DOHH2 (cell line): Measurements from ENCODE around the gene DERL3.

Experiments
- EZH2phosphoT487 ChIP-seq: fragments of 200-600 bp; sonication (generic); IDR thresholded peaks from 2 replicates; pipeline ENCODE4 v1.6.1; 2017; ENCODE audit warnings: borderline replicate concordance, mild to moderate bottlenecking, antibody characterized with exemption, low read length, moderate library complexity, mixed read lengths
- TF ChIP-seq, protein P1 (sequence below): fragments of 200-600 bp; sonication (generic); IDR thresholded peaks from one replicate; pipeline ENCODE4 v1.5.1; 2014; ENCODE audit warnings: antibody characterized with exemption, mild to moderate bottlenecking, low read depth, low read length; ENCODE audit not compliant: poor library complexity, severe bottlenecking

GRCh38 chr22:23841736-23842445 is 3.1 kb upstream of the DERL3 start:
- TF ChIP-seq, protein P1, sequence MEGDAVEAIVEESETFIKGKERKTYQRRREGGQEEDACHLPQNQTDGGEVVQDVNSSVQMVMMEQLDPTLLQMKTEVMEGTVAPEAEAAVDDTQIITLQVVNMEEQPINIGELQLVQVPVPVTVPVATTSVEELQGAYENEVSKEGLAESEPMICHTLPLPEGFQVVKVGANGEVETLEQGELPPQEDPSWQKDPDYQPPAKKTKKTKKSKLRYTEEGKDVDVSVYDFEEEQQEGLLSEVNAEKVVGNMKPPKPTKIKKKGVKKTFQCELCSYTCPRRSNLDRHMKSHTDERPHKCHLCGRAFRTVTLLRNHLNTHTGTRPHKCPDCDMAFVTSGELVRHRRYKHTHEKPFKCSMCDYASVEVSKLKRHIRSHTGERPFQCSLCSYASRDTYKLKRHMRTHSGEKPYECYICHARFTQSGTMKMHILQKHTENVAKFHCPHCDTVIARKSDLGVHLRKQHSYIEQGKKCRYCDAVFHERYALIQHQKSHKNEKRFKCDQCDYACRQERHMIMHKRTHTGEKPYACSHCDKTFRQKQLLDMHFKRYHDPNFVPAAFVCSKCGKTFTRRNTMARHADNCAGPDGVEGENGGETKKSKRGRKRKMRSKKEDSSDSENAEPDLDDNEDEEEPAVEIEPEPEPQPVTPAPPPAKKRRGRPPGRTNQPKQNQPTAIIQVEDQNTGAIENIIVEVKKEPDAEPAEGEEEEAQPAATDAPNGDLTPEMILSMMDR = no peak
- no peak for TF ChIP-seq EZH2phosphoT487
